ENCODE data around the gene TNFRSF19. TPM values are rescaled to one million over a fixed set of nuclear protein-coding genes. Genes with fewer than 3 reads are reported as not detected.
A peak's percentile ranks its signal among the peaks of the same experiment; 100 is the strongest.

Gene TNFRSF19
- total RNA-seq, 1 experiment from 2014 or later, result 0.24 TPM

- Histone ChIP-seq H3K4me2 (no peak overlapping the region), H3K4me3 (no peak overlapping the region), H3K9me2 (ENCODE audit: insufficient read depth) (no peaks in the 10 kb centered on the region), H3K4me1 (replicated peaks; ENCODE audit: insufficient read depth) (peaks cover 4% of the 10 kb centered on the region; the same call in 1 of the 2 replicates), H3K27me3 (ENCODE audit: insufficient read depth, low read depth) (no peaks in the 10 kb centered on the region), H3K79me2 (ENCODE audit: low read depth) (no peaks in the 10 kb centered on the region), H4K20me1 (ENCODE audit: insufficient read depth) (no peaks in the 10 kb centered on the region), H3K9me3 (ENCODE audit: insufficient read depth, low read depth) (no peaks in the 10 kb centered on the region), H2AFZ (no peak overlapping the region), H3F3A (ENCODE audit: insufficient read depth, low read depth) (peaks cover 1% of the 10 kb centered on the region; the same call in 1 of the 2 replicates), H3K36me3 (ENCODE audit: low read depth) (no peaks in the 10 kb centered on the region), H3K27ac (no peak overlapping the region)
- peak in 1 of 2 experiments; percentile 20 for DNase-seq
- TF ChIP-seq CTCF (conservative IDR thresholded peaks at IDR 0.05), result no peak
- no peak for TF ChIP-seq EZH2 (IDR thresholded peaks at IDR 0.05; ENCODE audit: low read depth)
- POLR2A ChIA-PET (ENCODE audit: unreplicated experiment), result interaction anchor here (0.6 kb wide), 1 partner anchor 606 kb away, joined by 5 read pairs; no protein-coding TSS in a partner anchor
- CTCF ChIA-PET, result no interaction called here
- BruUV-seq (replicated peaks), result no TSS peak
- intact Hi-C loops (cut with micrococcal nuclease; ENCODE audit: unreplicated experiment), result no loop called here
Measured at GRCh38 chr13:23554000-23554399, 16.2 kb upstream of the TNFRSF19 start.

GRCh38 chr13:23557043-23557442 is 13.2 kb upstream of the TNFRSF19 start:
- BruUV-seq (replicated peaks), result no TSS peak
- intact Hi-C loops (cut with micrococcal nuclease; ENCODE audit: unreplicated experiment), result no loop called here
- Histone ChIP-seq H3K27ac (no peak overlapping the region), H3K4me1 (replicated peaks; ENCODE audit: insufficient read depth) (peaks cover 9% of the 10 kb centered on the region; the same call in 1 of the 2 replicates), H3K79me2 (ENCODE audit: low read depth) (no peaks in the 10 kb centered on the region), H4K20me1 (ENCODE audit: insufficient read depth) (no peaks in the 10 kb centered on the region), H3K9me3 (ENCODE audit: insufficient read depth, low read depth) (no peaks in the 10 kb centered on the region), H3K9me2 (ENCODE audit: insufficient read depth) (no peaks in the 10 kb centered on the region), H3F3A (ENCODE audit: insufficient read depth, low read depth) (peaks cover 5% of the 10 kb centered on the region; the same call in 1 of the 2 replicates), H3K4me2 (no peak overlapping the region), H2AFZ (no peak overlapping the region), H3K27me3 (ENCODE audit: insufficient read depth, low read depth) (no peaks in the 10 kb centered on the region), H3K4me3 (no peak overlapping the region), H3K36me3 (ENCODE audit: low read depth) (no peaks in the 10 kb centered on the region)
- no peak for TF ChIP-seq EZH2 (IDR thresholded peaks at IDR 0.05; ENCODE audit: low read depth)
- TF ChIP-seq CTCF (conservative IDR thresholded peaks at IDR 0.05), result no peak
- ChIA-PET CTCF (no interaction called here), POLR2A (ENCODE audit: unreplicated experiment) (no interaction called here)
- DNase-seq, result no peak

- TF ChIP-seq CTCF (conservative IDR thresholded peaks at IDR 0.05), result no peak
- TF ChIP-seq EZH2 (IDR thresholded peaks at IDR 0.05; ENCODE audit: low read depth), result no peak
- intact Hi-C loops (cut with micrococcal nuclease; ENCODE audit: unreplicated experiment), result no loop called here
- no peaks in the 10 kb centered on the region for H4K20me1 ChIP-seq (ENCODE audit: insufficient read depth)
- H2AFZ ChIP-seq, result no peak overlapping the region
- H3K79me2 ChIP-seq (ENCODE audit: low read depth), result no peaks in the 10 kb centered on the region
- CTCF ChIA-PET, result no interaction called here
- H3K36me3 ChIP-seq (ENCODE audit: low read depth), result no peaks in the 10 kb centered on the region
- no peaks in the 10 kb centered on the region for H3K9me2 ChIP-seq (ENCODE audit: insufficient read depth)
- no peak for DNase-seq
- no peak overlapping the region for H3K27ac ChIP-seq
- no peak overlapping the region for H3K4me2 ChIP-seq
- H3K4me3 ChIP-seq, result no peak overlapping the region
- H3K4me1 ChIP-seq (replicated peaks; ENCODE audit: insufficient read depth), result peaks cover 9% of the 10 kb centered on the region; the same call in 1 of the 2 replicates
- BruUV-seq (replicated peaks), result no TSS peak
- H3F3A ChIP-seq (ENCODE audit: insufficient read depth, low read depth), result peaks cover 5% of the 10 kb centered on the region; the same call in 1 of the 2 replicates
- H3K27me3 ChIP-seq (ENCODE audit: insufficient read depth, low read depth), result no peaks in the 10 kb centered on the region
- H3K9me3 ChIP-seq (ENCODE audit: insufficient read depth, low read depth), result no peaks in the 10 kb centered on the region
- POLR2A ChIA-PET (ENCODE audit: unreplicated experiment), result no interaction called here
Measured at GRCh38 chr13:23557733-23558132, 12.5 kb upstream of the TNFRSF19 start.

All from PC-9 (cell line).